Measurements from ENCODE around the gene FRAT1.

FRAT1 gene

GRCh38 chr10:97300980-97301379, 18.1 kb upstream of the FRAT1 start:
- H3K36me3 ChIP-seq (replicated peaks; ENCODE audit: low read depth, low read length): no peaks in the 10 kb centered on the region
- H3K9me3 ChIP-seq (ENCODE audit: insufficient read depth, low read length): no peaks in the 10 kb centered on the region
- no peaks in the 10 kb centered on the region for H4K20me1 ChIP-seq (ENCODE audit: insufficient read depth, low read length)
- H3K27me3 ChIP-seq (ENCODE audit: low read depth, low read length): no peaks in the 10 kb centered on the region
- H3K27ac ChIP-seq (ENCODE audit: low read length): no peak overlapping the region
- no peak overlapping the region for H3K4me3 ChIP-seq (ENCODE audit: low read length)
- H3K9ac ChIP-seq (ENCODE audit: low read length): no peak overlapping the region
- TF ChIP-seq CTCF (IDR thresholded peaks at IDR 0.05; ENCODE audit: low read depth, low read length) (no peak), EZH2phosphoT487 (IDR thresholded peaks at IDR 0.05; ENCODE audit: low read depth) (no peak)
- H3K79me2 ChIP-seq (ENCODE audit: low read length): no peaks in the 10 kb centered on the region
- H3K4me2 ChIP-seq (ENCODE audit: low read length): no peak overlapping the region
- H3K4me1 ChIP-seq (ENCODE audit: low read length): no peaks in the 10 kb centered on the region
- H2AFZ ChIP-seq (ENCODE audit: low read depth, low read length): no peak overlapping the region

- Histone ChIP-seq H3K9me3 (ENCODE audit: insufficient read depth, low read length) (no peaks in the 10 kb centered on the region), H3K27ac (ENCODE audit: low read length) (no peak overlapping the region), H3K4me2 (ENCODE audit: low read length) (no peak overlapping the region), H2AFZ (ENCODE audit: low read depth, low read length) (no peak overlapping the region), H4K20me1 (ENCODE audit: insufficient read depth, low read length) (no peaks in the 10 kb centered on the region), H3K9ac (ENCODE audit: low read length) (no peak overlapping the region), H3K27me3 (ENCODE audit: low read depth, low read length) (no peaks in the 10 kb centered on the region), H3K4me1 (ENCODE audit: low read length) (no peaks in the 10 kb centered on the region), H3K36me3 (replicated peaks; ENCODE audit: low read depth, low read length) (no peaks in the 10 kb centered on the region), H3K79me2 (ENCODE audit: low read length) (no peaks in the 10 kb centered on the region), H3K4me3 (ENCODE audit: low read length) (no peak overlapping the region)
- TF ChIP-seq EZH2phosphoT487 (IDR thresholded peaks at IDR 0.05; ENCODE audit: low read depth) (no peak), CTCF (IDR thresholded peaks at IDR 0.05; ENCODE audit: low read depth, low read length) (no peak)
Observed at GRCh38 chr10:97302088-97302791, 16.8 kb upstream of the FRAT1 start.

GRCh38 chr10:97307441-97307840, 11.6 kb upstream of the FRAT1 start:
- Histone ChIP-seq H3K27ac (ENCODE audit: low read length) (no peak overlapping the region), H4K20me1 (ENCODE audit: insufficient read depth, low read length) (no peaks in the 10 kb centered on the region), H3K9me3 (ENCODE audit: insufficient read depth, low read length) (no peaks in the 10 kb centered on the region), H3K4me1 (ENCODE audit: low read length) (no peaks in the 10 kb centered on the region), H3K4me3 (ENCODE audit: low read length) (no peak overlapping the region), H3K27me3 (ENCODE audit: low read depth, low read length) (no peaks in the 10 kb centered on the region), H3K9ac (ENCODE audit: low read length) (no peak overlapping the region), H3K4me2 (ENCODE audit: low read length) (no peak overlapping the region), H3K79me2 (ENCODE audit: low read length) (no peaks in the 10 kb centered on the region), H3K36me3 (replicated peaks; ENCODE audit: low read depth, low read length) (no peaks in the 10 kb centered on the region), H2AFZ (ENCODE audit: low read depth, low read length) (no peak overlapping the region)
- no peak for TF ChIP-seq CTCF (IDR thresholded peaks at IDR 0.05; ENCODE audit: low read depth, low read length)
- no peak for TF ChIP-seq EZH2phosphoT487 (IDR thresholded peaks at IDR 0.05; ENCODE audit: low read depth)

- H3K9me3 ChIP-seq (ENCODE audit: insufficient read depth, low read length): no peaks in the 10 kb centered on the region
- H3K4me1 ChIP-seq (ENCODE audit: low read length): no peaks in the 10 kb centered on the region
- no peaks in the 10 kb centered on the region for H3K36me3 ChIP-seq (replicated peaks; ENCODE audit: low read depth, low read length)
- H3K79me2 ChIP-seq (ENCODE audit: low read length): no peaks in the 10 kb centered on the region
- H3K4me2 ChIP-seq (ENCODE audit: low read length): no peak overlapping the region
- H3K27ac ChIP-seq (ENCODE audit: low read length): no peak overlapping the region
- H3K9ac ChIP-seq (ENCODE audit: low read length): no peak overlapping the region
- TF ChIP-seq CTCF (IDR thresholded peaks at IDR 0.05; ENCODE audit: low read depth, low read length): no peak
- no peak for TF ChIP-seq EZH2phosphoT487 (IDR thresholded peaks at IDR 0.05; ENCODE audit: low read depth)
- H3K4me3 ChIP-seq (ENCODE audit: low read length): no peak overlapping the region
- H4K20me1 ChIP-seq (ENCODE audit: insufficient read depth, low read length): no peaks in the 10 kb centered on the region
- no peak overlapping the region for H2AFZ ChIP-seq (ENCODE audit: low read depth, low read length)
- no peaks in the 10 kb centered on the region for H3K27me3 ChIP-seq (ENCODE audit: low read depth, low read length)
Observed at GRCh38 chr10:97307866-97308780, 10.9 kb upstream of the FRAT1 start.

Measured in OCI-LY3 (cell line).